Endothelial cell of umbilical vein (primary cell): Measurements from ENCODE around the gene CCDC136. TPM values are rescaled to one million over a fixed set of nuclear protein-coding genes. Genes with fewer than 3 reads are reported as not detected.

ENCODE experiments used
- BruUV-seq: library from RNA; stranded (reverse); fragments of 400-500 nt; replicated peaks from 2 replicates; lab custom pipeline; 2021; lab: Mats Ljungman, UMichigan
- CTCF ChIA-PET: fragments of 300-600, 350-600 bp; sonication (Branson Sonifier 250); formaldehyde crosslinking; loops from one replicate; lab custom pipeline; 2021; ENCODE audit warnings: antibody characterized with exemption, inconsistent platforms; lab: Charles Lee
- POLR2A ChIA-PET: fragments of 300-600, 350-600 bp; sonication (Branson Sonifier 250); formaldehyde crosslinking; loops from one replicate; lab custom pipeline; 2021; ENCODE audit warnings: antibody characterized with exemption, inconsistent platforms; lab: Charles Lee
- DNase-seq: peaks from one replicate; pipeline ENCODE4 v3.0.0-alpha.2; 2011; ENCODE audit warnings: low read depth, low spot score
- FAIRE-seq: peaks from 2 replicates; lab custom pipeline; 2011; peaks lifted over from hg19 to GRCh38; lab: Jason Lieb, UNC
- H2AFZ ChIP-seq: 2 replicates; pipeline ENCODE4 v1.6.0; 2012; ENCODE audit warnings: low read depth, low read length, control low read depth, inconsistent platforms
- H3K27ac ChIP-seq: 2 replicates; pipeline ENCODE4 v1.5.1; 2011; ENCODE audit warnings: low read depth, mild to moderate bottlenecking, control low read depth, low read length, moderate library complexity; ENCODE audit not compliant: insufficient read depth
- H3K27me3 ChIP-seq, 2 experiments: 2 replicates each; pipeline versions ENCODE4 v1.6.0 to v1.6.1; 2011; ENCODE audit warnings: low read length in 2 of 2, mixed read lengths in 1 of 2; ENCODE audit not compliant: control insufficient read depth in 2 of 2, insufficient read depth in 2 of 2
- H3K36me3 ChIP-seq, 2 experiments: 2 replicates in 1 of 2; 3 replicates in 1 of 2; pipeline ENCODE4 v1.5.1; 2011; ENCODE audit warnings: low read length in 2 of 2, mild to moderate bottlenecking in 1 of 2, moderate library complexity in 1 of 2; ENCODE audit not compliant: control insufficient read depth in 2 of 2, insufficient read depth in 2 of 2; ENCODE audit errors: extremely low read depth in 1 of 2
- H3K4me1 ChIP-seq: 3 replicates; pipeline ENCODE4 v1.5.1; 2011; ENCODE audit warnings: mild to moderate bottlenecking, low read length; ENCODE audit not compliant: control insufficient read depth, insufficient read depth; ENCODE audit errors: extremely low read depth
- H3K4me2 ChIP-seq: 2 replicates; pipeline ENCODE4 v1.6.1; 2011; ENCODE audit warnings: low read length, control low read depth, mixed read lengths; ENCODE audit not compliant: insufficient read depth
- H3K4me3 ChIP-seq, 3 experiments: fragments of 200-600 bp in 1 of 3; sonication (generic), shearing (Covaris generic) in 1 of 3; replicated peaks in 1 of 3; 2 replicates each; pipeline ENCODE4 v1.5.1; 2011 to 2016; ENCODE audit warnings: control low read depth in 3 of 3, low read length in 3 of 3, mild to moderate bottlenecking in 2 of 3, inconsistent platforms in 1 of 3, low read depth in 1 of 3, moderate library complexity in 1 of 3; ENCODE audit not compliant: insufficient read depth in 1 of 3
- H3K79me2 ChIP-seq: 2 replicates; pipeline ENCODE4 v1.6.0; 2012; ENCODE audit warnings: low read length, inconsistent platforms; ENCODE audit not compliant: control insufficient read depth, insufficient read depth
- H3K9ac ChIP-seq: replicated peaks from 2 replicates; pipeline ENCODE3; 2011; ENCODE audit warnings: low read length, control low read depth; ENCODE audit not compliant: insufficient read depth; ENCODE audit errors: extremely low read depth
- H3K9me1 ChIP-seq: replicated peaks from 3 replicates; pipeline ENCODE4 v1.6.0; 2011; ENCODE audit warnings: mild to moderate bottlenecking, low read length; ENCODE audit not compliant: control insufficient read depth, insufficient read depth; ENCODE audit errors: extremely low read depth
- H3K9me3 ChIP-seq: replicated peaks from 2 replicates; pipeline ENCODE4 v1.5.1; 2012; ENCODE audit warnings: low read length, inconsistent platforms; ENCODE audit not compliant: control insufficient read depth, insufficient read depth
- H4K20me1 ChIP-seq: replicated peaks from 2 replicates; pipeline ENCODE3; 2011; ENCODE audit warnings: mild to moderate bottlenecking, low read length; ENCODE audit not compliant: control insufficient read depth, insufficient read depth; ENCODE audit errors: extremely low read depth
- CTCF ChIP-seq, 2 donors: IDR thresholded peaks; 1 replicate in 1 of 2; 2 replicates in 1 of 2; pipeline ENCODE4 v1.5.1; 2011; ENCODE audit warnings: low read length in 2 of 2, mild to moderate bottlenecking in 2 of 2, moderate library complexity in 2 of 2, control low read depth in 1 of 2, inconsistent platforms in 1 of 2, low read depth in 1 of 2; ENCODE audit not compliant: insufficient read depth in 1 of 2; ENCODE audit errors: extremely low read depth in 1 of 2
- EZH2 ChIP-seq: IDR thresholded peaks from 2 replicates; pipeline ENCODE4 v1.6.1; 2012; ENCODE audit warnings: borderline replicate concordance, low read depth, mild to moderate bottlenecking, moderate library complexity, low read length, inconsistent platforms; ENCODE audit not compliant: severe bottlenecking
- FOS ChIP-seq: IDR thresholded peaks from 2 replicates; pipeline ENCODE4 v1.6.1; 2011; ENCODE audit warnings: mild to moderate bottlenecking, low read length, moderate library complexity, borderline replicate concordance; ENCODE audit not compliant: insufficient read depth
- GATA2 ChIP-seq: IDR thresholded peaks from 2 replicates; pipeline ENCODE4 v1.7.0; 2011; ENCODE audit warnings: low read depth, mild to moderate bottlenecking, moderate library complexity, mixed read lengths, low read length; ENCODE audit not compliant: insufficient read length, insufficient read depth
- JUN ChIP-seq: IDR thresholded peaks from 2 replicates; pipeline ENCODE4 v1.6.1; 2011; ENCODE audit warnings: borderline replicate concordance, low read depth; ENCODE audit not compliant: insufficient read length, insufficient read depth
- MAX ChIP-seq: IDR thresholded peaks from 2 replicates; pipeline ENCODE4 v1.6.1; 2011; ENCODE audit not compliant: insufficient read depth, insufficient read length
- MYC ChIP-seq: IDR thresholded peaks from one replicate; pipeline ENCODE4 v1.6.1; 2011; ENCODE audit warnings: mild to moderate bottlenecking, low read depth, low read length
- POLR2A ChIP-seq: IDR thresholded peaks from 2 replicates; pipeline ENCODE4 v1.6.1; 2012; ENCODE audit warnings: low read depth, mild to moderate bottlenecking, control low read depth, low read length
- POLR2AphosphoS5 ChIP-seq: IDR thresholded peaks from 2 replicates; pipeline ENCODE4 v1.6.1; 2012; ENCODE audit warnings: low read depth, mild to moderate bottlenecking, control low read depth, low read length, moderate library complexity; ENCODE audit not compliant: insufficient read depth
- dilution Hi-C: fragments of 300-500 bp; cut with MboI; formaldehyde crosslinking; loops from one replicate; pipeline ENCODE4 v1.15.0; 2019; ENCODE audit warnings: low sequenced_read_pairs; ENCODE audit not compliant: extremely low pct_ligation_motif_present
- intact Hi-C: fragments of 100-400 bp; cut with micrococcal nuclease; formaldehyde crosslinking; loops from one replicate; pipeline ENCODE4 v1.10.0; 2022
- polyA plus RNA-seq, 4 experiments: library from polyadenylated mRNA; depleted of rRNA in 3 of 4; stranded (reverse) in 3 of 4; unstranded in 1 of 4; fragments of >200 nt; gene quantifications; 2 replicates each; pipeline versions ENCODE4 v1.2.1 to v1.2.3, GENCODE V29; 2011 to 2012; ENCODE audit warnings: missing spikeins in 1 of 4
- total RNA-seq: library from RNA; stranded (reverse); gene quantifications from 2 replicates; pipeline ENCODE4 v1.2.3, GENCODE V29; 2021

CCDC136 gene
- total and polyA plus RNA-seq, 2 donors (not counting 3 experiments of a cell fraction or from before 2014, with no cell fraction given): 1.8 to 3.3 TPM

- ChIA-PET CTCF (interaction anchor here (0.6 to 0.9 kb wide), 2 partner anchors 10 to 63 kb away, joined by 3 to 4 read pairs; no protein-coding TSS in a partner anchor), POLR2A (no interaction called here)
- Histone ChIP-seq H2AFZ (no peak overlapping the region), H3K79me2 (no peaks in the 10 kb centered on the region), H3K27me3 (no peaks in the 10 kb centered on the region), H3K4me3 (no peak overlapping the region), H3K4me1 (no peaks in the 10 kb centered on the region), H4K20me1 (no peaks in the 10 kb centered on the region), H3K9ac (no peak overlapping the region), H3K4me2 (no peak overlapping the region), H3K36me3 (no peaks in the 10 kb centered on the region), H3K9me1 (no peaks in the 10 kb centered on the region), H3K9me3 (no peaks in the 10 kb centered on the region), H3K27ac (no peak overlapping the region)
- TF ChIP-seq CTCF (IDR thresholded peaks at IDR 0.05; ENCODE audit: extremely low read depth in 1 of 2, insufficient read depth in 1 of 2, low read depth in 1 of 2, low read length in 2 of 2) (no peak), JUN (no peak), POLR2A (no peak), MAX (no peak), POLR2AphosphoS5 (no peak), GATA2 (no peak), EZH2 (no peak), FOS (no peak), MYC (no peak)
- intact Hi-C loops: no loop called here
- dilution Hi-C loops: no loop called here
- BruUV-seq: no TSS peak
- no peak for FAIRE-seq
- no peak for DNase-seq
These were observed 10.1 kb downstream of the CCDC136 start for GRCh38 chr7:128801667-128802418.
